ENCODE results near the gene CAPN2.

DNA sequence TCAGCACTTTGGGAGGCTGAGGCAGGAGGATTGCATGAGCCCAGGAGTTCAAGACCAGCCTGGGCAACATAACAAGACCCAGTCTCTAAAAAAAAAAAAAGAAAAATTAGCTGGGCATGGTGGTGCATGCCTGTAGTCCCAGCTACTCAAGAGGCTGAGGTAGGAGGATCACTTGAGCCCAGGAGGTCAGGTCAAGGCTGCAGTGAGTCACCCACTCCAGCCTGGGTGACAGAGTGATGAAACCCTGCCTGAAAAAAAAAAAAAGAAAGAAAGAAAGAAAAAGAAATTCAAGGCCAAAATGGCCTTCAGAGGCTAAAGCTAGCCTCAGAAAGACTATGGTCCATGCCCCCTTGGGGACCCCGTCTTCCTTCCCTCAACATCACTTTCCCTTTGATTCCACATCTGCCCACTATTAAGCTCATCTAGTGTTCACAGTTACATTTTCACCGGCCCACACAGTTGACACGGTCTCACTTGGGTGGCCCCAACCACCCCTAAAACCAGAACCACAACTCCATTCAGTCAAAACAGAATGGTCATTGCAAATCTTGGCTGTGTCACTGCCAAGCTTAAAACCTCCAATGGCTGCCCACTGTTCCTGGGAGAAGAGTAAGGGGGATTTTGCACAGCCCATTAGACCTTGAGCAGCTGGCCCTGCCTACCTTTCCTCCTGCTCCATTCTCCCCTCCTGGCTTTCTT lies 44.7 kb upstream of the CAPN2 start:
- TF ChIP-seq, protein P1, sequence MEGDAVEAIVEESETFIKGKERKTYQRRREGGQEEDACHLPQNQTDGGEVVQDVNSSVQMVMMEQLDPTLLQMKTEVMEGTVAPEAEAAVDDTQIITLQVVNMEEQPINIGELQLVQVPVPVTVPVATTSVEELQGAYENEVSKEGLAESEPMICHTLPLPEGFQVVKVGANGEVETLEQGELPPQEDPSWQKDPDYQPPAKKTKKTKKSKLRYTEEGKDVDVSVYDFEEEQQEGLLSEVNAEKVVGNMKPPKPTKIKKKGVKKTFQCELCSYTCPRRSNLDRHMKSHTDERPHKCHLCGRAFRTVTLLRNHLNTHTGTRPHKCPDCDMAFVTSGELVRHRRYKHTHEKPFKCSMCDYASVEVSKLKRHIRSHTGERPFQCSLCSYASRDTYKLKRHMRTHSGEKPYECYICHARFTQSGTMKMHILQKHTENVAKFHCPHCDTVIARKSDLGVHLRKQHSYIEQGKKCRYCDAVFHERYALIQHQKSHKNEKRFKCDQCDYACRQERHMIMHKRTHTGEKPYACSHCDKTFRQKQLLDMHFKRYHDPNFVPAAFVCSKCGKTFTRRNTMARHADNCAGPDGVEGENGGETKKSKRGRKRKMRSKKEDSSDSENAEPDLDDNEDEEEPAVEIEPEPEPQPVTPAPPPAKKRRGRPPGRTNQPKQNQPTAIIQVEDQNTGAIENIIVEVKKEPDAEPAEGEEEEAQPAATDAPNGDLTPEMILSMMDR (IDR thresholded peaks at IDR 0.05) = no peak
- no peak for TF ChIP-seq POLR2A (IDR thresholded peaks at IDR 0.05)

Data from Peyer's patch (tissue), 4 donors.